Suprapubic skin (tissue), 4 donors: ENCODE measurements around the gene NADK2. TPM values are rescaled to one million over a fixed set of nuclear protein-coding genes. Genes with fewer than 3 reads are reported as not detected.

Experiments used
- DNase-seq, 2 donors: peaks; one replicate each; pipeline ENCODE4 v3.0.0-alpha.2; 2019; ENCODE audit warnings: low spot score in 2 of 2
- H3K27ac ChIP-seq: fragments of 200-600 bp; sonication (generic); one replicate; pipeline ENCODE4 v1.5.1; 2019
- H3K27me3 ChIP-seq: fragments of 200-600 bp; sonication (generic); one replicate; pipeline ENCODE4 v1.5.1; 2019
- H3K36me3 ChIP-seq: fragments of 200-600 bp; sonication (generic); one replicate; pipeline ENCODE4 v1.5.1; 2019
- H3K4me1 ChIP-seq: fragments of 200-600 bp; sonication (generic); one replicate; pipeline ENCODE4 v1.5.1; 2019
- H3K4me3 ChIP-seq: fragments of 200-600 bp; sonication (generic); one replicate; pipeline ENCODE4 v1.5.1; 2019; ENCODE audit warnings: mild to moderate bottlenecking
- H3K9me3 ChIP-seq: fragments of 200-600 bp; sonication (generic); one replicate; pipeline ENCODE4 v1.5.1; 2019
- CTCF ChIP-seq, 2 donors: fragments of 200-600 bp in 1 of 2; fragments of 450-650 bp in 1 of 2; sonication (generic) in 1 of 2; IDR thresholded peaks; one replicate each; pipeline ENCODE4 v1.5.1; 2016 to 2019; ENCODE audit warnings: antibody characterized with exemption in 2 of 2, mild to moderate bottlenecking in 1 of 2, moderate library complexity in 1 of 2
- EP300 ChIP-seq: sonication (generic); formaldehyde crosslinking; IDR thresholded peaks from one replicate; pipeline ENCODE4 v1.6.1; 2017; ENCODE audit warnings: antibody characterized with exemption
- POLR2A ChIP-seq, 2 donors: fragments of 450-650 bp; IDR thresholded peaks; one replicate each; pipeline ENCODE4 v1.6.1; 2017; ENCODE audit warnings: antibody characterized with exemption in 2 of 2, mild to moderate bottlenecking in 2 of 2, moderate library complexity in 2 of 2
- POLR2AphosphoS5 ChIP-seq, 3 donors: sonication (generic); formaldehyde crosslinking; IDR thresholded peaks; one replicate each; pipeline ENCODE4 v1.6.1; 2017; ENCODE audit warnings: antibody characterized with exemption in 3 of 3
- WGBS: methylation state at CpG from one replicate; pipeline ENCODE4 v1.1.5; 2018; 5-methylcytosine and 5-hydroxymethylcytosine counted together
- total RNA-seq, 4 donors: library from RNA; depleted of rRNA; stranded (reverse); fragments of >200 nt; gene quantifications; one replicate each; pipeline ENCODE4 v1.1.0, GENCODE V29; 2016

Gene NADK2
- total RNA-seq, 4 donors from 2014 or later = 12.3 to 18.4 (median 15.7) TPM

GRCh38 chr5:36270175-36270574, 28.4 kb upstream of the NADK2 start:
- peaks cover 5% of the 10 kb centered on the region for H3K4me1 ChIP-seq
- H3K27me3 ChIP-seq = no peaks in the 10 kb centered on the region
- TF ChIP-seq POLR2A (IDR thresholded peaks at IDR 0.05) (no peak), CTCF (IDR thresholded peaks at IDR 0.05) (no peak), POLR2AphosphoS5 (IDR thresholded peaks at IDR 0.05) (no peak), EP300 (no peak)
- 93% methylated on average over 3 of the region's 3 CpGs for WGBS
- H3K9me3 ChIP-seq = no peaks in the 10 kb centered on the region
- H3K4me3 ChIP-seq = no peak overlapping the region
- H3K27ac ChIP-seq = no peak overlapping the region
- DNase-seq = no peak
- no peaks in the 10 kb centered on the region for H3K36me3 ChIP-seq

GRCh38 chr5:36269478-36269877, 27.8 kb upstream of the NADK2 start:
- no peaks in the 10 kb centered on the region for H3K36me3 ChIP-seq

GRCh38 chr5:36267905-36268304, 26.2 kb upstream of the NADK2 start:
- Histone ChIP-seq H3K27me3 (no peaks in the 10 kb centered on the region), H3K4me3 (no peak overlapping the region), H3K4me1 (no peaks in the 10 kb centered on the region), H3K9me3 (no peaks in the 10 kb centered on the region), H3K27ac (no peak overlapping the region), H3K36me3 (no peaks in the 10 kb centered on the region)
- WGBS = 96% methylated on average over 3 of the region's 3 CpGs
- TF ChIP-seq POLR2A (IDR thresholded peaks at IDR 0.05) = no peak
- no peak for TF ChIP-seq CTCF (IDR thresholded peaks at IDR 0.05)
- no peak for TF ChIP-seq POLR2AphosphoS5 (IDR thresholded peaks at IDR 0.05)
- no peak for TF ChIP-seq EP300
- DNase-seq = no peak

More at GRCh38 chr5:36269478-36269877, 27.8 kb upstream of the NADK2 start:
- TF ChIP-seq CTCF (IDR thresholded peaks at IDR 0.05) (no peak), POLR2AphosphoS5 (IDR thresholded peaks at IDR 0.05) (no peak), EP300 (no peak), POLR2A (IDR thresholded peaks at IDR 0.05) (no peak)
- no peak for DNase-seq
- Histone ChIP-seq H3K4me1 (peaks cover 5% of the 10 kb centered on the region), H3K27ac (no peak overlapping the region), H3K9me3 (no peaks in the 10 kb centered on the region), H3K4me3 (no peak overlapping the region), H3K27me3 (no peaks in the 10 kb centered on the region)

GRCh38 chr5:36264202-36264760, 22.6 kb upstream of the NADK2 start:
- H3K27me3 ChIP-seq = no peaks in the 10 kb centered on the region
- no peak overlapping the region for H3K4me3 ChIP-seq
- no peaks in the 10 kb centered on the region for H3K9me3 ChIP-seq
- DNase-seq = no peak
- no peaks in the 10 kb centered on the region for H3K36me3 ChIP-seq
- H3K27ac ChIP-seq = no peak overlapping the region
- TF ChIP-seq CTCF (IDR thresholded peaks at IDR 0.05) (no peak), POLR2A (IDR thresholded peaks at IDR 0.05) (no peak), POLR2AphosphoS5 (IDR thresholded peaks at IDR 0.05) (no peak), EP300 (no peak)
- WGBS = 92% methylated on average over 4 of the region's 4 CpGs
- no peaks in the 10 kb centered on the region for H3K4me1 ChIP-seq

GRCh38 chr5:36261186-36261585, 19.5 kb upstream of the NADK2 start:
- no peak for TF ChIP-seq EP300
- no peak for TF ChIP-seq POLR2AphosphoS5 (IDR thresholded peaks at IDR 0.05)
- TF ChIP-seq POLR2A (IDR thresholded peaks at IDR 0.05) = no peak
- Histone ChIP-seq H3K36me3 (no peaks in the 10 kb centered on the region), H3K4me1 (no peaks in the 10 kb centered on the region), H3K27me3 (no peaks in the 10 kb centered on the region), H3K4me3 (no peak overlapping the region), H3K9me3 (no peaks in the 10 kb centered on the region), H3K27ac (no peak overlapping the region)
- no peak for DNase-seq
- WGBS = 88% methylated on average over 6 of the region's 6 CpGs

- Histone ChIP-seq H3K27me3 (no peaks in the 10 kb centered on the region), H3K4me1 (peaks cover 3% of the 10 kb centered on the region), H3K4me3 (no peak overlapping the region), H3K27ac (no peak overlapping the region), H3K36me3 (no peaks in the 10 kb centered on the region), H3K9me3 (no peaks in the 10 kb centered on the region)
- TF ChIP-seq POLR2AphosphoS5 (IDR thresholded peaks at IDR 0.05) (no peak), CTCF (IDR thresholded peaks at IDR 0.05) (no peak), POLR2A (IDR thresholded peaks at IDR 0.05) (no peak), EP300 (no peak)
- DNase-seq = no peak
- 69% methylated on average over 4 of the region's 4 CpGs for WGBS
Observed at GRCh38 chr5:36253575-36253974, 11.8 kb upstream of the NADK2 start.
